ENCODE results near the gene RIBC2.

The RIBC2 gene

DNA sequence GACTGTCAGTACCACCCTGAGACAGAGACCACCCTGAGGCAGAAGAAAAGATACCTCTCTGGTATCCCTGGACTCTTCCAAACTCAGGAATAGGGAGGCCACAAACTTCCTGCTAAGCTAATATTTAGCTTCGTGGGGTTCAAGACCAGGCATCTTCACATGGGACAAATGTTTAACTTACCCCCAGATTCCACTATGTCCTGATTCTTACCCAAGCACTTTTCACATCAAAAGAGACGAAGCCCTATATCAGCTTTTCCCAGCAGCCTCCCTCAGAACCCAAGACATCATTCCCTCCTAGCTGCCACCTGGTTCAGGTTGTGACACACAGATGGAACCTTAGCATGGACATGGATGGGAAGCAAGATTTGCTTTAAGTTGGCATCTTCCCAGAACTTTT, 32.1 kb upstream of the RIBC2 start:
- Histone ChIP-seq H2BK120ac (ENCODE audit: low read depth, low read length) (no peak overlapping the region), H3K36me3 (ENCODE audit: control insufficient read depth, insufficient read depth, low read length) (no peaks in the 10 kb centered on the region), H3K27me3 (ENCODE audit: insufficient read depth, low read length, poor library complexity) (no peaks in the 10 kb centered on the region), H3K4me2 (ENCODE audit: low read length) (no peak overlapping the region), H3K79me2 (ENCODE audit: control insufficient read depth, insufficient read depth, low read length) (no peaks in the 10 kb centered on the region), H3K79me1 (ENCODE audit: low read length) (no peaks in the 10 kb centered on the region), H3K23ac (ENCODE audit: low read length) (no peak overlapping the region), H2AK5ac (ENCODE audit: low read length) (no peak overlapping the region), H3K4ac (ENCODE audit: low read depth, low read length) (no peak overlapping the region), H3K9ac (ENCODE audit: low read length) (no peak overlapping the region), H4K8ac (ENCODE audit: low read depth, low read length) (no peak overlapping the region), H2BK5ac (ENCODE audit: low read length) (no peak overlapping the region), H3K18ac (ENCODE audit: low read length) (no peak overlapping the region), H3K27ac (ENCODE audit: low read depth, low read length) (no peak overlapping the region), H3K4me1 (ENCODE audit: control insufficient read depth, low read depth, low read length) (no peaks in the 10 kb centered on the region), H2BK15ac (replicated peaks; ENCODE audit: low read depth) (no peak overlapping the region), H3K56ac (ENCODE audit: low read length) (no peak overlapping the region), H3K4me3 (ENCODE audit: low read length) (no peak overlapping the region), H4K5ac (ENCODE audit: low read length) (no peak overlapping the region)
- DNase-seq, result no peak
- whole genome bisulfite sequencing (ENCODE audit: extremely low coverage, insufficient coverage, low lambda C conversion rate), result no CpG with 5 or more reads among the region's 2 CpGs

- no peak overlapping the region for H2BK15ac ChIP-seq (replicated peaks; ENCODE audit: low read depth)
- H3K27me3 ChIP-seq (ENCODE audit: insufficient read depth, low read length, poor library complexity), result no peaks in the 10 kb centered on the region
- no peak overlapping the region for H3K4ac ChIP-seq (ENCODE audit: low read depth, low read length)
- H2AK5ac ChIP-seq (ENCODE audit: low read length), result no peak overlapping the region
- no peaks in the 10 kb centered on the region for H3K79me1 ChIP-seq (ENCODE audit: low read length)
- H4K5ac ChIP-seq (ENCODE audit: low read length), result no peak overlapping the region
- H3K9ac ChIP-seq (ENCODE audit: low read length), result no peak overlapping the region
- no peak overlapping the region for H2BK5ac ChIP-seq (ENCODE audit: low read length)
- H2BK120ac ChIP-seq (ENCODE audit: low read depth, low read length), result no peak overlapping the region
- H3K4me2 ChIP-seq (ENCODE audit: low read length), result no peak overlapping the region
- H3K4me3 ChIP-seq (ENCODE audit: low read length), result no peak overlapping the region
- DNase-seq, result peak; percentile 85
- no peaks in the 10 kb centered on the region for H3K36me3 ChIP-seq (ENCODE audit: control insufficient read depth, insufficient read depth, low read length)
- no peak overlapping the region for H3K27ac ChIP-seq (ENCODE audit: low read depth, low read length)
- H3K79me2 ChIP-seq (ENCODE audit: control insufficient read depth, insufficient read depth, low read length), result no peaks in the 10 kb centered on the region
- H3K4me1 ChIP-seq (ENCODE audit: control insufficient read depth, low read depth, low read length), result no peaks in the 10 kb centered on the region
- H3K23ac ChIP-seq (ENCODE audit: low read length), result no peak overlapping the region
- H3K18ac ChIP-seq (ENCODE audit: low read length), result no peak overlapping the region
- no CpG with 5 or more reads among the region's 3 CpGs for WGBS (ENCODE audit: extremely low coverage, insufficient coverage, low lambda C conversion rate)
- H3K56ac ChIP-seq (ENCODE audit: low read length), result no peak overlapping the region
- no peak overlapping the region for H4K8ac ChIP-seq (ENCODE audit: low read depth, low read length)
Measured at GRCh38 chr22:45389546-45389945, 23.9 kb upstream of the RIBC2 start.

GRCh38 chr22:45397806-45398205, 15.7 kb upstream of the RIBC2 start:
- H3K4ac ChIP-seq (ENCODE audit: low read depth, low read length), result no peak overlapping the region
- H3K4me3 ChIP-seq (ENCODE audit: low read length), result no peak overlapping the region
- H4K5ac ChIP-seq (ENCODE audit: low read length), result no peak overlapping the region
- no peaks in the 10 kb centered on the region for H3K36me3 ChIP-seq (ENCODE audit: control insufficient read depth, insufficient read depth, low read length)
- no peak overlapping the region for H3K4me2 ChIP-seq (ENCODE audit: low read length)
- H2BK120ac ChIP-seq (ENCODE audit: low read depth, low read length), result no peak overlapping the region
- no peak overlapping the region for H3K18ac ChIP-seq (ENCODE audit: low read length)
- no peak overlapping the region for H2BK15ac ChIP-seq (replicated peaks; ENCODE audit: low read depth)
- H3K23ac ChIP-seq (ENCODE audit: low read length), result no peak overlapping the region
- H3K27me3 ChIP-seq (ENCODE audit: insufficient read depth, low read length, poor library complexity), result no peaks in the 10 kb centered on the region
- H3K79me2 ChIP-seq (ENCODE audit: control insufficient read depth, insufficient read depth, low read length), result no peaks in the 10 kb centered on the region
- no peak overlapping the region for H2BK5ac ChIP-seq (ENCODE audit: low read length)
- no peak overlapping the region for H3K9ac ChIP-seq (ENCODE audit: low read length)
- H3K79me1 ChIP-seq (ENCODE audit: low read length), result no peaks in the 10 kb centered on the region
- DNase-seq, result peak; percentile 20
- H3K27ac ChIP-seq (ENCODE audit: low read depth, low read length), result no peak overlapping the region
- H2AK5ac ChIP-seq (ENCODE audit: low read length), result no peak overlapping the region
- no peak overlapping the region for H4K8ac ChIP-seq (ENCODE audit: low read depth, low read length)
- WGBS (ENCODE audit: extremely low coverage, insufficient coverage, low lambda C conversion rate), result no CpG with 5 or more reads among the region's 5 CpGs
- no peaks in the 10 kb centered on the region for H3K4me1 ChIP-seq (ENCODE audit: control insufficient read depth, low read depth, low read length)
- H3K56ac ChIP-seq (ENCODE audit: low read length), result no peak overlapping the region

DNA sequence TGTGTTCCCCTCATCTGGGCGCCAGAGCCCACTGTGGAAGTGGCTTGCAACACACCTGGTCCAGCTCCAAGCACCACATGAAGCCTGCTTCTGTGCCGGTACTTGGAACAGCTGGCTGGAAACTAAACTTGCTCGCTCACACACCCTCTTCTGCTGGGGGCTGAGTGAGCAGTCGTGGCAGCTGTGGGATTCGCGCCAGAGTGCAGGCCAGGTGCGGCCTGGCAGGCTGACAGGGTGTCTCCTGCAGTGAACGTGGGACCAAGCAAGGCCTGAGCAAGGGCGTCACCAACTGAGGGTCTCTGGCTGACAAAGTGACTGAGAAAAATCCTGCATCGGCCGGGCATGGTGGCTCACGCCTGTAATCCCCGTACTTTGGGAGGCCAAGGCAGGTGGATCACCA, 15.3 kb upstream of the RIBC2 start:
- no peak overlapping the region for H2BK5ac ChIP-seq (ENCODE audit: low read length)
- H3K79me1 ChIP-seq (ENCODE audit: low read length), result no peaks in the 10 kb centered on the region
- no peak overlapping the region for H2BK120ac ChIP-seq (ENCODE audit: low read depth, low read length)
- H3K23ac ChIP-seq (ENCODE audit: low read length), result peak overlapping the region; percentile 45
- no peak overlapping the region for H2AK5ac ChIP-seq (ENCODE audit: low read length)
- no peaks in the 10 kb centered on the region for H3K36me3 ChIP-seq (ENCODE audit: control insufficient read depth, insufficient read depth, low read length)
- H3K4me3 ChIP-seq (ENCODE audit: low read length), result no peak overlapping the region
- H3K4me2 ChIP-seq (ENCODE audit: low read length), result no peak overlapping the region
- no peak overlapping the region for H3K4ac ChIP-seq (ENCODE audit: low read depth, low read length)
- no peak for DNase-seq
- H2BK15ac ChIP-seq (replicated peaks; ENCODE audit: low read depth), result no peak overlapping the region
- H4K8ac ChIP-seq (ENCODE audit: low read depth, low read length), result no peak overlapping the region
- WGBS (ENCODE audit: extremely low coverage, insufficient coverage, low lambda C conversion rate), result no CpG with 5 or more reads among the region's 13 CpGs
- H3K79me2 ChIP-seq (ENCODE audit: control insufficient read depth, insufficient read depth, low read length), result no peaks in the 10 kb centered on the region
- no peak overlapping the region for H3K56ac ChIP-seq (ENCODE audit: low read length)
- H4K5ac ChIP-seq (ENCODE audit: low read length), result no peak overlapping the region
- H3K18ac ChIP-seq (ENCODE audit: low read length), result no peak overlapping the region
- H3K27ac ChIP-seq (ENCODE audit: low read depth, low read length), result no peak overlapping the region
- H3K9ac ChIP-seq (ENCODE audit: low read length), result no peak overlapping the region
- no peaks in the 10 kb centered on the region for H3K27me3 ChIP-seq (ENCODE audit: insufficient read depth, low read length, poor library complexity)
- no peaks in the 10 kb centered on the region for H3K4me1 ChIP-seq (ENCODE audit: control insufficient read depth, low read depth, low read length)

DNA sequence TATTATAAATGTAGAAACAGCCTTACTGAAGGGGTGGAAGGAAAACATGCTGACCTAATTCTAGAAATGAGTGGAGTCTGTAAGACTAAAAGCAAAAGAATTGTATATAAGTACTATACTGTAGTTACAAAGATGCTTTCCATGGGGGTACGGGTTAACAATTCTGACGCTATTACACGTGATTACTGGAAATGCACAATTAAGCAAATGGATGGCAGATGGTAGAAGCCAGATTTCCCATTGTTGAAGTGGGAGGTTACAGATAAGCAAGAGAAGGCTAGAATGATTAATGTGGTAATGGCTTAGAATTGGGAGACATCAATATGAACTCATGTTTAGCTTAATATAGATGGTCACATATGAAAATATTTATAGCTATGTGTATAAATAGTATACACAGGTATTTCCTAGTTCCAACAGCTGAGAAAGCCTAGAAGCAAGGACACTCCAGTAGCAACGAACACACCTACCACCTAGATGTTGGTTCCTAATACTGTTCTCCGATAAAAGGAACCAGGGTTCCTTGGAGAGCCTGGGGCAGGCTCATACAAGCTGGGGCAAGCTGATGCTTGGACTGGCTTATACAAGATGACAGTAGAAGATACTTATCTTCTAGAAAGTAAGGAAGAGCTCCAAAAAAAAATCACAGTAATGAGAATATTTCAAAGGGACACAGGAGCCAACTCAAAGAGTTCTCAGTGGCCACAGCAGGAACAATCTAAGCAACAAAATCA, 13.6 kb upstream of the RIBC2 start:
- H3K23ac ChIP-seq (ENCODE audit: low read length), result no peak overlapping the region
- H3K56ac ChIP-seq (ENCODE audit: low read length), result no peak overlapping the region
- H3K9ac ChIP-seq (ENCODE audit: low read length), result no peak overlapping the region
- H3K79me1 ChIP-seq (ENCODE audit: low read length), result no peaks in the 10 kb centered on the region
- WGBS (ENCODE audit: extremely low coverage, insufficient coverage, low lambda C conversion rate), result no CpG with 5 or more reads among the region's 5 CpGs
- no peaks in the 10 kb centered on the region for H3K4me1 ChIP-seq (ENCODE audit: control insufficient read depth, low read depth, low read length)
- no peaks in the 10 kb centered on the region for H3K27me3 ChIP-seq (ENCODE audit: insufficient read depth, low read length, poor library complexity)
- H2AK5ac ChIP-seq (ENCODE audit: low read length), result no peak overlapping the region
- no peak overlapping the region for H3K4ac ChIP-seq (ENCODE audit: low read depth, low read length)
- no peak overlapping the region for H2BK15ac ChIP-seq (replicated peaks; ENCODE audit: low read depth)
- no peak overlapping the region for H4K8ac ChIP-seq (ENCODE audit: low read depth, low read length)
- H4K5ac ChIP-seq (ENCODE audit: low read length), result no peak overlapping the region
- no peak overlapping the region for H2BK5ac ChIP-seq (ENCODE audit: low read length)
- H3K4me2 ChIP-seq (ENCODE audit: low read length), result no peak overlapping the region
- no peak for DNase-seq
- no peaks in the 10 kb centered on the region for H3K79me2 ChIP-seq (ENCODE audit: control insufficient read depth, insufficient read depth, low read length)
- H3K18ac ChIP-seq (ENCODE audit: low read length), result no peak overlapping the region
- H3K36me3 ChIP-seq (ENCODE audit: control insufficient read depth, insufficient read depth, low read length), result no peaks in the 10 kb centered on the region
- no peak overlapping the region for H3K27ac ChIP-seq (ENCODE audit: low read depth, low read length)
- no peak overlapping the region for H3K4me3 ChIP-seq (ENCODE audit: low read length)
- H2BK120ac ChIP-seq (ENCODE audit: low read depth, low read length), result no peak overlapping the region

- Histone ChIP-seq H3K79me2 (ENCODE audit: control insufficient read depth, insufficient read depth, low read length) (no peaks in the 10 kb centered on the region), H2BK15ac (replicated peaks; ENCODE audit: low read depth) (no peak overlapping the region), H3K79me1 (ENCODE audit: low read length) (no peaks in the 10 kb centered on the region), H3K18ac (ENCODE audit: low read length) (no peak overlapping the region), H2AK5ac (ENCODE audit: low read length) (no peak overlapping the region), H3K4ac (ENCODE audit: low read depth, low read length) (no peak overlapping the region), H2BK120ac (ENCODE audit: low read depth, low read length) (no peak overlapping the region), H3K23ac (ENCODE audit: low read length) (no peak overlapping the region), H3K27me3 (ENCODE audit: insufficient read depth, low read length, poor library complexity) (no peaks in the 10 kb centered on the region), H4K8ac (ENCODE audit: low read depth, low read length) (no peak overlapping the region), H3K27ac (ENCODE audit: low read depth, low read length) (no peak overlapping the region), H3K4me1 (ENCODE audit: control insufficient read depth, low read depth, low read length) (no peaks in the 10 kb centered on the region), H3K4me3 (ENCODE audit: low read length) (no peak overlapping the region), H4K5ac (ENCODE audit: low read length) (no peak overlapping the region), H3K56ac (ENCODE audit: low read length) (no peak overlapping the region), H3K36me3 (ENCODE audit: control insufficient read depth, insufficient read depth, low read length) (no peaks in the 10 kb centered on the region), H2BK5ac (ENCODE audit: low read length) (no peak overlapping the region), H3K9ac (ENCODE audit: low read length) (no peak overlapping the region), H3K4me2 (ENCODE audit: low read length) (no peak overlapping the region)
- no CpG with 5 or more reads among the region's 3 CpGs for WGBS (ENCODE audit: extremely low coverage, insufficient coverage, low lambda C conversion rate)
- no peak for DNase-seq
Measured at GRCh38 chr22:45402466-45402985, 11.0 kb upstream of the RIBC2 start.
